GM18520 (cell line): ENCODE results near the gene ACTMAP.
"Not testable (repeated sequence)": the region's sequence is repeated elsewhere in the genome, so short reads cannot be mapped to it uniquely, and the experiment has no call there.

Source experiments
- ATAC-seq: cut with Tn5 transposase; IDR thresholded peaks from one replicate; pipeline ENCODE4 v1.9.1; 2021; ENCODE audit not compliant: unreplicated experiment

The ACTMAP gene

GRCh38 chr19:40750058-40750873 is at the start of gene ACTMAP:
TSS of gene ACTMAP (minus strand) at chr19:40750477. CDS start at chr19:40749803, 674 bp downstream.
- ATAC-seq, result peak; percentile 77

GRCh38 chr19:40799558-40800338 is 49.5 kb upstream of the ACTMAP start:
- ATAC-seq, result no peak

- peak; percentile 64 for ATAC-seq
These were observed 48.6 kb upstream of the ACTMAP start, which contains the start of gene EGLN2 for GRCh38 chr19:40798683-40799557. TSS of gene EGLN2 (plus strand) at chr19:40799191. CDS start at chr19:40800573, 1,382 bp downstream.

GRCh38 chr19:40797963-40798682 is 47.8 kb upstream of the ACTMAP start:
- peak; percentile 14 for ATAC-seq

GRCh38 chr19:40797166-40797962 is 47.1 kb upstream of the ACTMAP start:
- ATAC-seq, result no peak

- no peak for ATAC-seq
These were observed 41.7 kb upstream of the ACTMAP start for GRCh38 chr19:40791996-40792395.

- no peak for ATAC-seq
These were observed 41.1 kb upstream of the ACTMAP start for GRCh38 chr19:40791349-40791748.

- ATAC-seq, result no peak
These were observed 36.1 kb upstream of the ACTMAP start for GRCh38 chr19:40786060-40787037.

- no peak for ATAC-seq
These were observed 35.2 kb upstream of the ACTMAP start for GRCh38 chr19:40785526-40785925.

- not testable (repeated sequence) for ATAC-seq
These were observed 33.9 kb upstream of the ACTMAP start for GRCh38 chr19:40784146-40784545.

- no peak for ATAC-seq
These were observed 33.4 kb upstream of the ACTMAP start for GRCh38 chr19:40783711-40784110.

- ATAC-seq, result no peak
These were observed 30.9 kb upstream of the ACTMAP start for GRCh38 chr19:40781140-40781539.

GRCh38 chr19:40780582-40780981 is 30.3 kb upstream of the ACTMAP start:
- no peak for ATAC-seq

- ATAC-seq, result no peak
These were observed 28.5 kb upstream of the ACTMAP start for GRCh38 chr19:40778706-40779284.

- ATAC-seq, result peak; percentile 45
These were observed 27.8 kb upstream of the ACTMAP start, which contains the start of gene RAB4B for GRCh38 chr19:40777937-40778705. TSS of gene RAB4B (plus strand) at chr19:40778247. CDS start at chr19:40778376, 129 bp downstream.

- ATAC-seq, result no peak
These were observed 27.3 kb upstream of the ACTMAP start for GRCh38 chr19:40777645-40777936.

- peak; percentile 50 for ATAC-seq
These were observed 26.8 kb upstream of the ACTMAP start for GRCh38 chr19:40776932-40777644.
